HG03159 (cell line): Measurements from ENCODE around the gene RUNDC1.
"Not testable (repeated sequence)": the region's sequence is repeated elsewhere in the genome, so short reads cannot be mapped to it uniquely, and the experiment has no call there.

Source experiments
- ATAC-seq: cut with Tn5 transposase; IDR thresholded peaks from one replicate; pipeline ENCODE4 v1.9.1; 2021; ENCODE audit warnings: mild to moderate bottlenecking, moderate library complexity; ENCODE audit not compliant: unreplicated experiment

The RUNDC1 gene

DNA sequence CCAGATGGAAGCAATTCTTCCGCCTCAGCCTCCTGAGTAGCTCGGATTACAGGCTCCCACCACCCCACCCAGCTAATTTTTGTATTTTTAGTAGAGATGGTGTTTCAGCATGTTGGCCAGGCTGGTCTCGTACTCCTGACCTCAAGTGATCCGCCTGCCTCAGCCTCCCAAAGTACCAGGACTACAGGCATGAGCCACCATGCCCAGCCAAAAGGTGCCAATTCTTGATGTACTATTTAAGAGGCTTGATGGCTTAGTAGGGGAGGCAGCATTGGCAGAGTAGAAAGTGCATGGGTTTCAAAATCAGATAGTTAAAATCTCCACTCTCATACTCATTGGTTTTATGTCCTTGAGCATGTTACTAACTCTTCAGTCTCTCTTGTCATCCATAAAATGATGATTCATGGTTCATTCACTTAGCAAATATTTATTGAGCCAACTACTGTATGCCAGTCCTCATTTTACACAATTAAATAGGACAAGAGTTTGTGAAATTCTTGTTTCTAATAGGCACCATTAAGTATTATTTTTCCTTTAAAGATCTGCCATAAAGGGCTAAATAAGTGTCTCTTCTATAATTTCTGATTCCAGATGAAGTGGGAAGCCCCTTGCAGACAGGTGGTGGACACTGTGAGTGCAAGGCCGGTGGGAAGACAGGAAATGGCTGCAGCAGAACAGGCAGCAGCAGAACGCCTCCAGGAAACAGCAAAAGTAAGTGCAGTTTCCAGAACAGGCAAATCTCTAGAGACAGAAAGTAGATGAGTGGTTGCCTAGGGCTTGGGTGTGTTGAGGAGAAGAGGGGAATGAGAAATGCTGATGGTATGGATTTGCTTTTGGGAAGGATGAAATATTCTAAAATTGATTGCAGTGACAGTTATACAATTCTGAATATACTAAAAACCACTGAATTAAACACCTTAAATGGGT, 9.6 kb downstream of the RUNDC1 start:
- no peak for ATAC-seq

DNA sequence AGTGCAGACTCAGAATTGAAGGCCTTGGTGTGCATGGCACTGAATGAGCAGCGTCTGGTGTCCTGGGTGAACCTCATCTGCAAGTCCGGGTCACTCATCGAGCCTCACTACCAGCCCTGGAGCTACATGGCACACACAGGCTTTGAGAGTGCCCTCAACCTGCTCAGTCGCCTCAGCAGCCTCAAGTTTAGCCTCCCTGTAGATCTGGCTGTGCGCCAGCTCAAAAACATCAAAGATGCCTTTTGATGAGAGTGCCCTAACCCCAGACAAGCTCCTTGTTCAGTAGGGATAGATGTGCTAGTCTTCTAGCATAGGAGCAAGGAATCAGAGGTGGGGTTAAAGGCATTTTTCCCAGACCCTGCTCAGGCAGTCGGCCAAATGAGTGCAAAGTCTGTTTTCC, 11.1 kb downstream of the RUNDC1 start:
- no peak for ATAC-seq

DNA sequence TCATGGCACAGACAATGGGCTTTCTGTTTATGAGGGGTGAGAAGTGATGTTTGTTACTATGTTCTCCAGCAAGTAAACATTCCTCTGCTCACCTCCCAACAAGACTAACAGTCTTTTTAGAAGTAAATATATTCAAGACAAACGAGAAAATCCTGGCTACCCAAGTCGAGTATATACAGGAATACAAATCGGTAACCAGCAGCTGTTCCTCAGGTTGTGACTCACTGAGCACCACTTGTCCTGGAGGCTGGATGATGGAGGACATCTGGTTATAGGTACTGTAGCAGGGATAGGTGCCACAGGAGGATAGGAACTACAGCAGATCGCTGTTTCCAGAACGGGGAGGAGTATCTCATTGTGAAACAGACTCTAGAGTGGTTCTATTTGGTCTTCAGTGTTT, 12.5 kb downstream of the RUNDC1 start:
- no peak for ATAC-seq

DNA sequence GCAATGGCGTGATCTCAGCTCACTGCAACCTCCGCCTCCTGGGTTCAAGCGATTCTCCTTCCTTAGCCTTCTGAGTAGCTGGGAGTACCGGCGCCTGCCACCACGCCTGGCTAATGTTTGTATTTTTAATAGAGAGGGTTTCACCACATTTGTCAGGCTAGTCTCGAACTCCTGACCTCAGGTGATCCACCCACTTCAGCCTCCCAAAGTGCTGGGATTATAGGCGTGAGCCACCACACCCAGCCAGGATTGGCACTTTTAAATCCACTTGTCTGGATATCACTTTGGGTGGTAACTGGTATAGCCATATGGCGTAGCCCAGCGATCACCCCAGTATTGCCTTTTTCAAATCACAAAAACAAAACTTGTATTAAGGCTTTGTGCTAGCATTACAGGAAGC, 13.5 kb downstream of the RUNDC1 start:
- ATAC-seq = not testable (repeated sequence)

DNA sequence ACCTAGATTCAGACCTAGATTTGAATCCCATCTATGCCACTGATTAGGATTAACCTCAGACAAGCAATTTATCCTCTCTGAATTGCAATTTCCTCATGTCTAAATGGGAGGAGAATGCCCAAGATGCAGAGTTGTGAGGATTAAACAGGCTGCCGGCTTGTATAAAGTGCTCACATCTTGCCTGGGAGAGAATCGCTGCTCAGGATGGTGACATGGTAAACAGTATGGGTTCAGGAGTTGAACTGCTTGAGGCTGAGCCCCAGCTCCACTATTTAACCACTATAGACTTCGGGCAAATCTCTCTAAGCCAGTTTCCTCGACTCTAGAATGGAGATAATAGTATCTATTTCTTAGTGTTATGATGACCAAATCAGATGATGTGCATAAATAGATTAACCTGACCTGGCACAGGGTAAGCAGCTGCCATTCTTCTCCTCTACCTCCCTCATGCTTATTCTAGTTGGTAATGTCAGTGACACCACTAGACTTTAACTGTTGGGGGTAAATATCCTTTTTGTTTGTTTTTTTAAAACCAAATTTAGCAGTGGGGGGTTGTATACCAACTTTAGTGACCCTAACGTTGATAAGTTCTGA, 17.1 kb downstream of the RUNDC1 start:
- ATAC-seq = no peak

DNA sequence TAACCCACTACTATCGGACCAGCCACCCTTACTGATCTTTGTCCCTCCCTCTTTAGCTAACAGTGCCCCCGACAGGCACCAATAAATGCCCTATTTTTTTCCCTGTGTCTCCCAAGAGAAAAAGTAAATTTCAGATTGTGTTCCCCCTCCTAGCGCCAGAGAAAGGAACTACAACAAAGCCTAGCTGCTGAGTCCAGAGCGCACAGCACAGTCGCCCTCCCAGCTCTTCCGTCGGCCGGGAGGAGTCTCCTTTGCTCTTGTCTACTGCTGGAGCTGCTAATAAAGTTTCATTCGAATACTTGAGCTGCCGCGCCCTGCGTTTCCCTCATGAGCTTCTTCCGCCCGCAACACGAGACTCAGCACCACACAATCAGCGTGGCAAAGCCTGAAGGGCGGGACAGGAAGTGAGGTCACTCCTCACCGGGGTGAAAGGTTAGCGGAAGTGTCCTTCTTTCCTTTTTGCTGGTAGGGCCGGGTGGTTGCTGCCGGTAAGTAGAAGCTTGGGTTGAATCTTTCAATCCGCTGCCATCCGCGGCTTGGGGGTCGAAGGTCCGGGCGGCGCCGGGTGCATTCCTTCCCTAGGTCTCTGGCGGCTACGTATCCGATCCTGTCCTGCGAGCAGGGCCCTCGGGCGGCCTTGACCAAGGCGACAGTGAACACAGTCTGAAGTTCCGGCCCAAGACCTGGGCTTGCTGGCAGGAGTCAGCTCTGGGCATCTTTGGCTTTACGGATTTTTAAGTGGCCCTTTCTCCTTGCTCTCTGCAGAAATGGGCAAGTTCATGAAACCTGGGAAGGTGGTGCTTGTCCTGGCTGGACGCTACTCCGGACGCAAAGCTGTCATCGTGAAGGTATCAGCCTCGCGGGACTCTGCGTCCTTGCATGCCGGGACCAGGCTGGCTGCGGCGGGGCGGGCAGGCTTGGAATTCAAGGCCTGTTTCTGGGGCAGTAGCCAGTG, 17.9 kb downstream of the RUNDC1 start, which contains the start of gene RPL27:
RPL27 (plus strand) TSS at position 436 of the 955 bp plus-strand sequence; CDS start at position 768, 332 bp downstream.
- peak; percentile 93 for ATAC-seq

DNA sequence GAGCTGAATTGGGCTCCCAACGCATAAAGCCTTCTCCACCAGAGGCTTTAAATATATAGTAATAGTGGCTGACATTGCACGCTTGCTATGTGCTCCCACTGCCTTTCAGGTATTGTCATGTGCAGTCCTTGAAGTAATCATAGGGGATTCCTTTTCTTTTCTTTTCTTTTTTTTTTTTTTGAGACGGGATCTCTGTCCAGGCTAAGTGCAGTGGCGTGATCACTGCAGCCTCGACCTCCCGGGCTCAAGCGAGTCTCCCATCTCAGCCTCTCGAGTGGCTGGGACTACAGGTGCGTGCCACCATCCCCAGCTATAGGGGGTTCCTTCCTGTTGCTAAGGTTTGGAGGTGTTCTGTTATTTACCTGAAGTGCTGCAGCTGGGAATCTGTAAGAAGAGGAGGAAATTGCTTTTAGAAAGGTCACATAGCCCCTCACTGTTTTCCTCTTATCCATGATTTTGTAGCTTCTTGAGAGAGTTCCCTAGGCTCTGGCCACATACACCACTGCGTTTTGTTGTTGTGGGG, 18.7 kb downstream of the RUNDC1 start:
- ATAC-seq = no peak

DNA sequence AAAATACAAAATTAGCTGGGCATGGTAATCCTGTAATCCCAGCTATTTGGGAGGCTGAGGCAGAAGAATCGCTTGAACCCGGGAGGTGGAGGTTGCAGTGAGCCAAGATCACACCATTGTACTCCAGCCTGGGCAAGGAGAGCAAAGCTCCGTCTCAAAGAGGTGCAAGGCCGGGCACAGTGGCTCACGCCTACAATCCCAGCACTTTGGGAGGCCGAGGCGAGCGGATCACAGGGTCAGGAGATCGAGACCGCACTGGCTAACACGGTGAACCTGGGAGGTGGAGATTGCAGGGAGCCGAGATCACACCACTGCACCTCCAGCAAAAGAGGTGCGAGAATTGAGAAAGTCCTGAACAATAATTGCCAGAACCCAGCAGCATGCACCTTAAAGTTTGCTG, 20.5 kb downstream of the RUNDC1 start:
- ATAC-seq = not testable (repeated sequence)

DNA sequence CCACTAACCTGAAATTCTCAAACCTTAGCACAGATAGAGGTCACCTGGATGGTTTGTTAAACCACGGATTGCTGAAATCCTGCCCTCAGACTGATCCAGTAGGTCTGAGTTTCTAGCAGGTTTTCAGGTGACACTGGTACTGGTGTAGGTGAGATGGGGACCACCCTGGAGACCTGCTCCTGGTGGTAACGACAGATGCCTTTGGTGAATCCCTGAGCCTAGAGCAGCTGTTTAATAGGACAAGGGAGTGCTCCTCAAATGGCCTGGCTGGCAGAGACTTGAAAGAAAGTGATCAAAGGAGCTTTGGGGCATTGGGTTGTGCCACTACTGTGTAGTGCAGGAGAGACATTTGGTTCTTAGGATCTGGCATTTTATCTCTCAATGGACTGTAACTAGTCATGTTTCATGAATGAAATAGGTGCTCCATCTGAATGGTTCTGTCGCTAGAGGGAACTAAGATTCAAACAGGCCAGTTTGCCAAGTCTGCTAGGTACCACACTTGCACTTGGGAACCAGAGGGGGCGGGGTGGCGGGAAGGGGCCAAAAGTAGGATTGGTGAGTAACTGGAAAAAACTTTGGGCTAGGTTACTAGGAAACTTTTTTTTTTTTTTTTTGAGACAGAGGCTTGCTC, 23.3 kb downstream of the RUNDC1 start:
- ATAC-seq = no peak

DNA sequence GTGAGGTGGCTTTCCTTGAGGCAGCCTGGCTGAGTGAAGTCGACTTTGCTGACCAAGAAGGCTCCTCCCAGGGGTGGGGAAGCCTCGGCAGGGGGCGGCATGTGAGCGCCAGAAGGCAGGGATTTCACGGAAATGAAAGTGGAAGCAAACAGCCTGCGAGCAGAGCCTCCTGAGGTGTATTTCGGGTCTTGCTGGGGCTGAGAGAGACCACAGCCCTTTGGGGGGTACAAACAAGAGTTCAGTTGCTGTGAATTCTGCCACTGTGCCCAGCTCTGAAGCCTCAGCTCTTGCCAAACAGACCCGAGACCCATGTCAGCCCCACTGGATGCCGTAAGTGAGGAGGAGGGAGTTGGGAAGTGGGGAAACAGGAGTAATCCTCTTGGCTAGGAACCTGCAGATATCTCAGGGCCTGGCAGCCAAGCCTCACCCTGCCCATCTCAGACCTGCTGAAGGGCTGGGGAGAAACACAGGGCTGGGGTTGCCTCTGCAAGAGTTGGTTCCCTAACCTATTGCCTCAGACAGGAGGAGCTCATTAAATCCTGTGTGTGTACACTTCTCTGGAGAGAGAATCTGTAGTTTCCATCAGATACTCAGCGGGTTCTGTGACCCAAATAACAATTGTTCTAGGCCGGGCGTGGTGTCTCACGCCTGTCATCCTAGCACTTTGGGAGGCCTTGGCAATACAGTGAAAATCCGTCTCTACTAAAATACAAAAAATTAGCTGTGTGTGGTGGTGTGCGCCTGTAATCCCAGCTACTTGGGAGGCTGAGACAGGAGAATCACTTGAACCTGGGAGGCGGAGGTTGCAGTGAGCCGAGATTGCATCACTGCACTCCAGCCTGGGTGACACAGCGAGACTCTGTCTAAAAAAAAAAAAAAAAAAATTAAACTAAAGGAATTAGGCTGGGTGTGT, 26.5 kb downstream of the RUNDC1 start, which contains the start of gene IFI35:
IFI35 (plus strand) TSS at position 146 of the 913 bp plus-strand sequence; CDS start at position 310, 164 bp downstream.
- ATAC-seq = peak; percentile 82

DNA sequence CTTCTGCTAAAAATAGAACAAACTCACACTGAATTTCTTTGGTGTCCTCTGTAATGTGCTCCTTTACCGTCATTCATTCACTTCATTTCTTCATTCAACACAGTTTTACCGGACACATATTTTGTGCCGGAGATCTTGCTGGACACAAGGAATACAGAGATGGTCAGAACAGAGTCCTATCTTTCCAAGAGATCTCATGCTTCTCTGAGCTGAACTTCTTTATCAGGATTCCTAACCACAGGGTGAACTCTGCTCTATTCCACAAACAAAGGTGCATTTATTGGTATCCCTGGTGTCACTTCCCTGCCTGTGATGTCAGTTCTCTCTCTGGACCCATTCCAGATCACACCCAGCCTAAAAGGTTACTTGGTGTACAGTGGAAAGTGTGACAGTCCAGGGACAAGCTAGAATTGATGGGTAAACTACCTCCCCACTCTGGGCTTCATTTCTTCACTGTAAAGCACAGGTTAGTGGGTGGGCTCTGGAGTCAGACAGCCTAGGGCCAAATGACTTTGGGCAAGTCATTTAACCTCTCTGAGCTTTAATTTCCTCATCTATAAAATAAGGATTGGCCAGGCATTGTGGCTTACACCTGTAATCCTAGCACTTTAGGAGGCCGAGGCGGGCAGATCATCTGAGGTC, 30.4 kb downstream of the RUNDC1 start:
- ATAC-seq = no peak

DNA sequence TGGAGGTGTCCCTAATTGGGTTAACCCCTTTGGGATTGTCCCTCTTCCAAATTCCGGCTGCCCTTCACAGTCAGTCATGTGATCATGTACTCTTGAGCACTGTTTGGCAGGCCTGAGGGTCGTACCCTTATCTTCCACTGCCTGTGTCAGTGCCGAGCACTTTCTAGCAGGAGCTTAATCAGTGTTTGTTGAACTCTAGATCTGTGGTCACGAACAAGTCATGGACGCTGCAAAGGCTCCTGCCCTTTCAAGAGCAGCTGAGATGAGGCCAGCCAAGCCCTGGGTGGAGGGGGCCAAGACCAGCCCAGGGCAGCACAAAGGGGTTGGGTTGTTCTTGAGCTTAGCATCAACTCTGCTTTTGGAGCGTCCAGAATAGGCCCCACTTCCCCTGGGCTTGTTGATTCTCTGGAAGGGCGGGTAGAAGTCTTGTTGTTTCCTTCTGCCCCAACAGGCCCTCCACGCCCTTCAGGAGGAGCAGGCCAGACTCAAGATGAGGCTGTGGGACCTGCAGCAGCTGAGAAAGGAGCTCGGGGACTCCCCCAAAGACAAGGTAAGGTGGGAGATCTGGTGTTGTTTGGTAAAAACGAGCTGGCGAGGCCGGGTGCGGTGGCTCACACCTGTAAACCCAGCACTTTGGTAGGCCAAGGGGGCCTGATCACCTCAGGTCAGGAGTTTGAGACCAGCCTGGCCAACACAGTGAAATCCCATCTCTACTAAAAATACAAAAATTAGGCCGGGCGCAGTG, 31.5 kb downstream of the RUNDC1 start:
- ATAC-seq = no peak

DNA sequence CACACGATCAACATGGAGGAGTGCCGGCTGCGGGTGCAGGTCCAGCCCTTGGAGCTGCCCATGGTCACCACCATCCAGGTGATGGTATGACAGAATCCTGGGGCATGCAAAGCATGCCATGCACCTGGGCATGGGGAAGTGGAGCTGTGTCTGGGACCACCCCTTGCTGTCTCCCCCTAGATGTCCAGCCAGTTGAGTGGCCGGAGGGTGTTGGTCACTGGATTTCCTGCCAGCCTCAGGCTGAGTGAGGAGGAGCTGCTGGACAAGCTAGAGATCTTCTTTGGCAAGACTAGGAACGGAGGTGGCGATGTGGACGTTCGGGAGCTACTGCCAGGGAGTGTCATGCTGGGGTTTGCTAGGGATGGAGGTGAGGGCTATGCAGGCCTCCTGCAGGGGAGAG, 32.9 kb downstream of the RUNDC1 start:
- ATAC-seq = no peak

DNA sequence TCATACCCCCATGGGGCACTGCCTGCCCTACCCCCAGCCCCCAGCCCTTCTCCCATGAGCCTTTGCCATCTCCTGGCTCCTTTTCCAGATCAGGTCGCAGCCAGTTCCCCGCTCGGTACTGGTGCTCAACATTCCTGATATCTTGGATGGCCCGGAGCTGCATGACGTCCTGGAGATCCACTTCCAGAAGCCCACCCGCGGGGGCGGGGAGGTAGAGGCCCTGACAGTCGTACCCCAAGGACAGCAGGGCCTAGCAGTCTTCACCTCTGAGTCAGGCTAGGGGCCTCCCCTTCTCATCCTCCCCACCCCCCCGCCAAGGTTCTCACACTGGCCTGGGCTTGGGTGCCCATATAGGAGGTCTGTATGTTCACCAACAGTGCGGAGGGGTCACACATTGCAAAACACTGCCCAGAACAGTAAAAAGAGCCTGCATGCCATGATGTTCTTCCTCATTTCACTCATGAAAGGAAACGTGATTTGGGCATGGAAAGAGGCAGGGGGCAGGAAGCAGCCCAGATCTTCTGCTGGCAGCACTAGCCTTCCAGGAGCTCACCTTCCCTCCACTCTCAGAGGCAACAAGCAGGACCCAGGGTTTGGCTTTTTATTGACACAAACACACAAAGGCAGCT, 33.8 kb downstream of the RUNDC1 start:
- no peak for ATAC-seq

DNA sequence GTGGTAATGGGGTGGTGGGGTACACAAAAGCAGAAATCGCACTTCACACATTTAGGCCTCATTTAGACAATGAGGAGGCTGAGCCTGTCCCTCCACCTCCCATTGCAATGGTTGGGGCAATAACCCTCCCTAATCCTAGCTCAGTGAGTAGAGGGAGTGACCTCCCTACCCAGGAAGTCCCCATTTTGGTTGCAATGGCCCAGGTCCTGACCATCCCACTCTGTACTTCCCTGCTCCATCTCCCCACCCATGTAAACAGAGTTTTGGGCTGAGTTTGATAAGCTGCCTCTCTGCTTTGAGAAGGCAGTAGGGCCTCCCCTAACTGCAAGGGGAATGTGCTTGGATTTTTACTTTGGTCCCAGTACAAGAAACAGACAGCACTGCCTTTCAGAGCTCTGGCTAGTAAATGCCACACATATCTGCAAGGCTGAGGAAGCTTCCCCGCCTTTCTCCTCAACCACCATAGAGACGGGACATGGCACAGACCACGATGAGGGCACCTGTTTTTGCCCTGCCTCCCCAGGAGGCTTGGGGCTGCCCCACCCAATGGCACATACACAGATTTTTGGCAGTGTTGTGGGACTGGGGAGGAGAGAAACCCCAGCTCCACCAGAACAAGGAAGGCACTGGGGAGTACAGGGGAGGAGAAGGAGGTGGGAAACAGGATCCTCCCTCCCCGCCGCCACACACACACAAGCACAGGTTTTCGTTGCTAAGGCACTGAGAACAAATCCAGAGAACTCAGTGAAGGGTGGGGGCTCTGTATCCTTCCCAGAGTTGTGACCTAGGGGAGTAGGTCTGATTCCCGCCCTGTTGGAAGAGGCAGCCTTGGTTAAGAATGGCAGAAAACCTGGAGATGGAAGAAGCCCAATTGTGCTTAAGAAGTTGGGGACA, 34.5 kb downstream of the RUNDC1 start:
- no peak for ATAC-seq

DNA sequence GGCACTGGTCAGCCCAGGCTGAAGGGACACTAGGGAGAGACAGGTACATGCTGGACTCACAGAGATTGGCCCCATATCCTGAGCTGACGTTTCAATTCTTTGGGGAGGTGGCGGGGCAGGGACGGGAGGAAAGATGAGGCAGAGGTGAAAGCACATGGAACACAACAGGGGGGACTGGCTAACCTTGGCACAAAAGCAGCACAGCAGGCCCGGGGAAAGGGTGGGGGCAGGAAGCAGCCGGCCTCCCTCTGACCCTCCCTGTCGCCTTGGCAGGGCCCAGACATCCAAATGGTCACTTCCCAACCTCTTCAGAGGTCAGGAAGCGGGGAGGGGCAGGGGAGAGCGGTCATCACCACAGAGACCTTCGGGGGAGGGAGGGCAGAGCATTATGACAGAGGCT, 35.2 kb downstream of the RUNDC1 start:
- no peak for ATAC-seq

DNA sequence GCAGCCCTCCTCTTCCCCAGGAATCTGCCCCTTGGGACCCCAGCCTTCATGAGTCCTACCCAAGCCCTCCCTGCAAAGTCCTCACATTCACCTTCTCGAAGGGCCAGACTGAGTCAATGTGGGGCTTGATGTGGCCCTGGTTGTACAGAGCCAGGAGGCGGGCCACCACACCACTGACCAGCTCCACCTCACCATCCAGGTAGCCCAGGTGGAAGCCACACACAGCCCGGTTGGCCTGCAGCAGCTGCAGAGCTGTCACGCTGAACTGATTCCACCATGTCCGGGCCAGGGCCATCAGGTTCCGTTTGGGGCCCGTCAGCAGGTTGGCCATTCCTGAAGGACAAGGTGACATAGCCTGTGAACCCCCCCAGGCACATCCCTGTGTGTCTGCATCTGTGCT, 35.9 kb downstream of the RUNDC1 start:
- no peak for ATAC-seq
